ENCODE results near the gene ZNF441.

DNA sequence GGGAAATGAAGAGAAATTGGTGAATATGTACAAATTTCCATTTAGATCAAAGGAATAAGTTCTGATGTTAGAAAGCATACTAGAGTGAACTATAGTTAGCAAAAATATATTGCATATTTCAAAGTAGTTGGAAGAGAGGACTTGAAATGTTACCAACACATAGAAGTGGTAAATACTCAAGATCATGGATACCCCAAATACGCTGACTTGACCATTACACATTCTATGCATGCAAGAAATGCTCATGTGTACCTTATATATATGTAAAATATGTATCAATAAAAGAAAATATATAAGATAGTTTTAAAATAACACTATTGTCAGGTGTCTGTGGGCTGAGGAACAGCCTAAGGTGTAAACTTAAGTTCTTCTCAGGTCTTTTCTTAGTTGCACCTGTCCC is 17.0 kb downstream of the ZNF441 start:
- TF ChIP-seq, protein P1, sequence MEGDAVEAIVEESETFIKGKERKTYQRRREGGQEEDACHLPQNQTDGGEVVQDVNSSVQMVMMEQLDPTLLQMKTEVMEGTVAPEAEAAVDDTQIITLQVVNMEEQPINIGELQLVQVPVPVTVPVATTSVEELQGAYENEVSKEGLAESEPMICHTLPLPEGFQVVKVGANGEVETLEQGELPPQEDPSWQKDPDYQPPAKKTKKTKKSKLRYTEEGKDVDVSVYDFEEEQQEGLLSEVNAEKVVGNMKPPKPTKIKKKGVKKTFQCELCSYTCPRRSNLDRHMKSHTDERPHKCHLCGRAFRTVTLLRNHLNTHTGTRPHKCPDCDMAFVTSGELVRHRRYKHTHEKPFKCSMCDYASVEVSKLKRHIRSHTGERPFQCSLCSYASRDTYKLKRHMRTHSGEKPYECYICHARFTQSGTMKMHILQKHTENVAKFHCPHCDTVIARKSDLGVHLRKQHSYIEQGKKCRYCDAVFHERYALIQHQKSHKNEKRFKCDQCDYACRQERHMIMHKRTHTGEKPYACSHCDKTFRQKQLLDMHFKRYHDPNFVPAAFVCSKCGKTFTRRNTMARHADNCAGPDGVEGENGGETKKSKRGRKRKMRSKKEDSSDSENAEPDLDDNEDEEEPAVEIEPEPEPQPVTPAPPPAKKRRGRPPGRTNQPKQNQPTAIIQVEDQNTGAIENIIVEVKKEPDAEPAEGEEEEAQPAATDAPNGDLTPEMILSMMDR (conservative IDR thresholded peaks at IDR 0.05 in 1 of 2, IDR thresholded peaks at IDR 0.05 in 1 of 2; ENCODE audit: extremely low read depth in 1 of 2, insufficient read depth in 1 of 2, low read depth in 1 of 2, low read length in 2 of 2), result no peak
- no peak for TF ChIP-seq EZH2 (IDR thresholded peaks at IDR 0.05; ENCODE audit: borderline replicate concordance, low read length)
